ENCODE measurements around the gene RAPGEF6.

DNA sequence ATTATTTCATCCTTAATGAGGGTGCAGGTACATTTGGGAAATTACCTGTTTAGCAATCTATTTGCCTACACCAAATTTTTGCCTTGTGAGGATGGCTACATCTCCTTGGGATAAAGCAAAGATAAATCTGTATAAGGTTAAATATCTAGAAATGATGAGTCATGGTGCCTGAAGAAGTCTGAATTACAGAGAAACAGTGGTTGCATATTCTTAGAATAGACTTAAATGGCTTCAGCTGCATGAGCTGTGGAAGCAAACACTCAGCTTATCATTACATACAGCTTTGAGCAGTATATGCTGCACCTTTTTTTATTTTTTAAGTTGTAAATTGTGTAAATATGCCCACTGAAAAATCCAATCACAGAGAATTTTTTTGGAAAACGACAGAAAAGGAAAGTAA lies 153.5 kb downstream of the RAPGEF6 start:
- TF ChIP-seq, protein P1, sequence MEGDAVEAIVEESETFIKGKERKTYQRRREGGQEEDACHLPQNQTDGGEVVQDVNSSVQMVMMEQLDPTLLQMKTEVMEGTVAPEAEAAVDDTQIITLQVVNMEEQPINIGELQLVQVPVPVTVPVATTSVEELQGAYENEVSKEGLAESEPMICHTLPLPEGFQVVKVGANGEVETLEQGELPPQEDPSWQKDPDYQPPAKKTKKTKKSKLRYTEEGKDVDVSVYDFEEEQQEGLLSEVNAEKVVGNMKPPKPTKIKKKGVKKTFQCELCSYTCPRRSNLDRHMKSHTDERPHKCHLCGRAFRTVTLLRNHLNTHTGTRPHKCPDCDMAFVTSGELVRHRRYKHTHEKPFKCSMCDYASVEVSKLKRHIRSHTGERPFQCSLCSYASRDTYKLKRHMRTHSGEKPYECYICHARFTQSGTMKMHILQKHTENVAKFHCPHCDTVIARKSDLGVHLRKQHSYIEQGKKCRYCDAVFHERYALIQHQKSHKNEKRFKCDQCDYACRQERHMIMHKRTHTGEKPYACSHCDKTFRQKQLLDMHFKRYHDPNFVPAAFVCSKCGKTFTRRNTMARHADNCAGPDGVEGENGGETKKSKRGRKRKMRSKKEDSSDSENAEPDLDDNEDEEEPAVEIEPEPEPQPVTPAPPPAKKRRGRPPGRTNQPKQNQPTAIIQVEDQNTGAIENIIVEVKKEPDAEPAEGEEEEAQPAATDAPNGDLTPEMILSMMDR (IDR thresholded peaks at IDR 0.05) = no peak
- TF ChIP-seq POLR2A (IDR thresholded peaks at IDR 0.05) = no peak

Measured in adrenal gland (tissue), 5 donors.